NCI-H1436 (cell line): Measurements from ENCODE around the gene IRF2.

Experiments used
- DNase-seq: peaks from one replicate; lab custom pipeline; 2025; lab: John Stamatoyannopoulos, UW

The IRF2 gene

DNA sequence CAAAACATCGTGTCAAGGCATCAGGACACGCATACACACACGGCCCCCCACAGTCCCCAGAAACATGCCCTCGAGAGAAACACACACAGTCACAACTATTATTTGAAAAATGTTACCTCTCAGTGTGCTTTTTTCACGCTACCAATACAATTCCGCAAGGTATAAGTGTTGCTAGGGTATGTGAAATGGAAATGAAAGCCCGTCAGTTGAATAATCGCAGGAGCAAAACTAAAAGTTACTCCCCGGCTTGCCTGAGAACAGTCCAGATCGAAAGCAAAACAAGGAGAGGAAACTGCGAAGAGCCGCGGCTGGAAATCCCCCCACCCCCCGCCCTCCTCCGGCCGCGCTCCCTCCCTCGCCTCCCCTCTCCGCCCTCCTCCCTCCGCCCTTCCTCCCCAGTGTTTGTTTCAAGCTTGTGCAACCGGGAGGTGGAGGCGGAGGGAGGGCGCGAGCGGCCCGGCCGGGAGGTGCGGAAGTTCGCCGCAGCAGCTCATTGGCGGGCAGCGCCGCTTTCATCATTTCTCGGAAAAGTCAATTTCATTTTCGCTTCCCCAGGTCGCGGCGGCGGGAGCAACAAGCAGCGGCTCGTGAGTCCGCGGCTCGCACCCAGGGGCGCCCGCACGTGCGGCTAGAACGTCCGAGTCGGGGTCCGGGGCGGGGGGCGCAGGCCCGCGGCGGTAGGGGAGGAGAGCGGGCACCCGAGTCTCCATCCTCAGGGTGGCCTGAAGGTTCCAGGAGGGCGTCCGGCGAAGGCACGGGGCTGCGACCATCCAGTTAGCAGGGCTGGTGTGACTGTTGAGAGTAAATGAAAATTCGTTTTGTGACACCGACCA, at the start of gene IRF2:
Gene IRF2, minus strand, starts transcription at position 288 of the 833 bp plus-strand sequence. CDS start 45,486 bp downstream, outside the sequence.
- peak; percentile 89 for DNase-seq

GRCh38 chr4:184515606-184516005, 41.3 kb upstream of the IRF2 start:
- no peak for DNase-seq

- no peak for DNase-seq
Measured at GRCh38 chr4:184514121-184514988, 40.0 kb upstream of the IRF2 start.

GRCh38 chr4:184513802-184514120, 39.4 kb upstream of the IRF2 start:
- no peak for DNase-seq

- DNase-seq = no peak
Measured at GRCh38 chr4:184511156-184511555, 36.8 kb upstream of the IRF2 start.

GRCh38 chr4:184510401-184510800, 36.1 kb upstream of the IRF2 start:
- DNase-seq = no peak

DNA sequence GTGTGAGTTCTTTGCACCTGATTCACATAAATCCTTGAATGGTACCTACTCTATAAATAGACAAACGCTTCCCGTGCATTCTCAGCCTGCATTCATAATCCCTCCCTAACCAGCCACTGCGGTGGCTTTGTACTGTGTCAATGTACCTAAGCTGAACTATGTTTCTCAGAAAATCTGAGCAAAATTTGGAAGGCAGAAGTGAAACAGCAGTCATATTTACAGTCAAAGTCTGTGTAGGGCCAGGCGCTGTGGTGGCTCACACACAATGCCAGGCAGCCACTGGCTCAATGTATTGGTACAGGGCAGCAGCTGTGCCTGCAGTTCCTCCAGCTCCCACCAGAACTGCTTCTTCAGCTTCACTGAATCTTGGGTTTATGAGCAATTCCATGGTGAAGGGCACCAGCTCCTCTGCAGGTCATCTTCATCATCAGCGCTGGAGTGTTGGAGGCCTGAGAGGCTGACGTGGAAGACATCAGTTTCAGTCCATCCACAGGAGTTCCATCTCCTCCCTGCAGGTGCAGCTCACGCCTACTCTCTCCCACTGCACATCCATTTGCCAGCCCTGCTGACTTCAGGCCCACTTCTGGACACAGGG, 32.3 kb upstream of the IRF2 start:
- no peak for DNase-seq

GRCh38 chr4:184504385-184504784, 30.0 kb upstream of the IRF2 start:
- no peak for DNase-seq

DNA sequence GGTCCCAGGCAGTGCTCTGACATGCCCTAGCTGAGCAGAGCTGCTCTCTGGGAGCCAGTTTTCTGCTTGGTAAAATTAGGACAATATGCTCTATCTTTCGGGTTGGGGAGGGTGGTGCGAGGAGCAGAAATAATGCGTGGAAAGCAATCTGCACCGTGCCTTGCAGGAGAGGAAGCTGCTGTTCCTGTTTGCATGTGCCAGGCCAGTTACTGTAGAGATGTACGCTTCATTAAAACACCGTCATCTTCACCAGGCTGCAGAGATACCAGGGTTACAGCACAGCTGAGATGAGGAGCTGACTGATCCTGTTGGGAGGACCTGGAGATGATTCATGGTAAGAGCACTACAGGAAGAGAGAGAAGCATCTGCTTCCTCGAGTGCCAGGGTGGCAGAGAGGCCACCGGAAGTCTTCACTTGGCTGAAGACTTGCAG, 29.5 kb upstream of the IRF2 start:
- no peak for DNase-seq

DNA sequence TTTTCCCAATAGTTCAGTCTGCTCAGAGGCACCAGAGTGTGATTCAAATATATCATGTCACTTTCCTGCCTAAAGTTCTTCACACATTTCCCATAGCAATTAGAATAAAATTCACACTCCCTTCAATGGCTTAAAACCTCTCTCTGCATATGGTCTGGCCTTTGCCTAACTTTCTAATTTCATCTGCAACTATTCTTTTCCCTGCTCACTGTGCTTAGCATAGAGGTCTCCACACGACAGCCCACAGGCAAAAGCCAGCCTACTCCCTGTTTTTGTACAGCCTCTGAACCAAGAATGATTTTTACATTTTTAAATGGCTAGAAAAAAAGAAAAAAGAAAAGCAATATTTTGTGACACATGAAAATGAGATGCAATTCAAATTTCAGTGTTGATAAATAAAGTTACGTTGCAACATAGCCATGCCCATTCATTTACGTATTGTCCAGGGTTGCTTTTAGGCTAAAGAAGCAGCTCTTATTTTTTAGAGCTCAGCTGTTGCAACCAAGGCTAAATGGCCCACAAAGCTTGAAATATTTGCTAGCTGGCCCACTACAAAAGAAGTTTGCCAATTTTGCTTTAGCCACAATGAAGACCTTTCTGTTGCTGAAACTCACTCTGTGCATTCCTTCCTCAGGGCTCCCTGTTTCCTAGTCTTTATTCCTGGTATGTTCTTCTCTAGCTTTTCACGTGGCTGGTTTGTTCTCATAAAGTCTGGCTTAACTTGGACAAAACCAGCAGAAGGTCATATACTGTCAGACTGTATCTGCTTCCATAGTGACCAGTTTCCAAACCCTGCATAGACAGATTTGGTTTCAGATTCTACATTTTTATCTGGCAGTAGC, 26.6 kb upstream of the IRF2 start:
- DNase-seq = no peak

DNA sequence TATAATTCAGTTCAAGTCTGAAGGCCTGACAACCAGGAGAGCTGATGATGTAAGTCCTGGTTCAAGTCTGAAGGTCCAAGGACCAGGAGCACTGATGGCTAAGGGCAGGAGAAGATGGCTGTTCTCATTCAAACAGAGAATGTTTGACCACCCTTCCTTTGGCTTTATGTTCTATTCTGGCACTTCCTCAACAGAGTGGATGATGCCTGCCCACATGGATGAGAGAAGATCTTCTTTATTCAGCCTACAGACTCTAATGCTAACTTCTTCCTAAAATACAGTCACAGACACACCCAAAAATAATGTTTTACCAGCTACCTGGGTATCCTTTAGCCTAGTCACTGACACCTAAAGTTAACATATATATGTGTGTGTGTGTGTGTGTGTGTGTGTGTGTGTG, 25.6 kb upstream of the IRF2 start:
- DNase-seq = no peak

DNA sequence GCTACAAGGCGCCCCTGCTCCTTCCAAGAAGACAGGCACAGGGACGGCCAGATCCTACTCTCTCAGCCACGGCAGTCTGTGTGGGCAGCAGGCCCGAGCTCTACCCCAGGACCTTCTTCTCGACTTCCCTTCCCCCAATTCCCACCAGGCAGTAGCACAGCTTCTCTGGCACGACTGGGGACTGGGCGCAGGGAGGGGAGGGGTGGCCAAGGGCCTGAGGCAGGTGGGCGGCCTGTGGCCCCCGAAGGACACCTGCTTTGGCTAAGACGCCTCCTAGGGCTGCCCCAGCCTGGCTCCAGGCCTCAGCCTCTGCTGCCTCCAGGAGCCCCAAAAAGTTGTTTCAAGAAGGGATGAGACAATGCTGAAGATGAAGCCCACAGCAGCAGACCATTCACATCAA, 24.2 kb upstream of the IRF2 start:
- DNase-seq = no peak

- no peak for DNase-seq
Measured at GRCh38 chr4:184489771-184490170, 15.4 kb upstream of the IRF2 start.

DNA sequence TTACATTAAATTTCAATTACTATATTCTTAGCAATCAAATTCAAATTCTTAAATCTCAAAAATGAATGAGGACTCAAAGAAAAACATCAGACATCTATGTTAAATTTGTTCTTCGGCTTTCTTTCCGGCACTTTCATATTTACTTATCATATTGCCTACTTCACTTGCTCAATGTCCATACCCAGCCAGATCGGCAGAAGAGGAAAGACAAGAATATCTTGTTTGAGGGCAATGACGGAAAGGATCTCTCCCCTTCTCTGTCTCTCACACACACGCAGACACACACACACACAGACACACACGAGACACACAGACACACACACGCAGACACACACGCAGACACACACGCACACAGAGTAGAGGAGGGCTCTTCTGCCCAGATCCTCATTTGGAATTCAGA, 13.2 kb upstream of the IRF2 start:
- no peak for DNase-seq

DNA sequence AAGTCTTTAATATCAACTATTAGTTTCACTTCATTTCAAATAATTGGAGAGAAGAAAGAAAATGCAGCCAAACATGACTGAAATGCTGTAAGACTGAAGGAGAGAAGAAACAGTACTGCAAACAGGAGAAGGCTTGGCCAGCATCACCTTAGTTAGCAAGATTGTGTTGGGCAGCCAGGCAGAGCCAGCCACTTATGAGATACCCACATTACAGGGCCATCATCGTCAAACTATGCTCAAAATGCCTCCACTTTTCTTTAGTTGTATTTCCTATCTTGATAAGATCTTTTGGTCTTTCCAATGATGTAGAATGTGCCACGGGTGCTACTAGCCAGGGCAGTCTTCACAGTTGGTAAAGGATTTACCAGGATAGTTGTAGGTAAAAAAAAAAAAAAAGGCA, 10.9 kb upstream of the IRF2 start:
- no peak for DNase-seq

DNA sequence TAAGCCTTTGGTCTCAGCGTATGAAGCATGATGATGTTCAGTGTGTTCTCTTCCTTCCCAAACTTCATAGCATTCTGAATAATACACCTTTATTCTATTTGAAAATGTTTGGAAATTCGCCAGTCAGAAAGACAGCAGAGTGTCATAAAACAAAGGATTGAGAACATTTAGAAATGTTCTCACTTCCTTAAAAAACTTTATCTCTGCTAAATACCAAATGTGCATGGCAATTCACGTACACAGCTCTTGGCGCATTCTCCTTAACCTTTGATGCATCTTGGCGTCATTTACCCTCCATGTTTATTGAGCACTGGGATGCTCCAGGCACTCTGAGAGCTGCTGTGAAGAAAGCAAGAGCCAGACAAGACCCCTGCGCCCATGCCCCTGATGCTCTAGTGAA, 7.2 kb upstream of the IRF2 start:
- no peak for DNase-seq

GRCh38 chr4:184479516-184479950, 5.2 kb upstream of the IRF2 start:
- DNase-seq = no peak

DNA sequence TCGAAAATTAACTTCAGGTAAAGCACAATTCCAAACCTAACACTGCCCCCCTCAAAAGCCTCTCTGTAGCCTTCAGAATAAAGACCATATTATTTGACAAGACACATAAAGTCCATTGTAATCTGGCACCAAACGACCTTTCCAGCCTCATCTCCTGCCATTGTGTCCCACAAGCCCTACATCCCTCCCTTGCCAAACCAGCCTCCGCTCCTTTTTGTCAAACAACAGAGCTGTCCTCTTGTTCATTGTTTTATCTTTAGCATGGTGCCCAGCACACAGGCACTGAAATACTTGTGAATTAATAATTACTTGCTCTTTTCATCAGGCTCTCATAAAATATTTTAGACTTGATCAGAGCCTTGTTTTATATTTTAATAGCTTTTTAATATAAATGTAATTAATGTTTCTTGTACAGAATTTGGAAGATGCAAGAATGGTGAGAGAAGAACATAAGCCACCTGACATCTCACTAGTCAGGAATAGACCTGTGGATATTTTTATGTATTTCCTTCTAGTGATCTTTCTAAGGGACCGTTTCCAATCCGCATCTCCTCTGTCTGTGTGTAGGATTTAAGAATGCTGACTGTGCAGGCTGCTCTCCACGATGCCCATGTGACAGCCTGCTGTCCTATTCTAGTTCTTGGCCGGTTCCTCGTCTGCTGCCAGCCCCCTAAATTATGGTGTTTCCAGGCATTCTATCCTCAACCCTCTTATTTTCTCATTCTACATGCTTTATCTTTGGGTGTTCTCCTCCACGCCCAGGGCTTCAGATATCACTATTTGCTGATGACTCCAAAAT, 3.0 kb upstream of the IRF2 start:
- DNase-seq = no peak

DNA sequence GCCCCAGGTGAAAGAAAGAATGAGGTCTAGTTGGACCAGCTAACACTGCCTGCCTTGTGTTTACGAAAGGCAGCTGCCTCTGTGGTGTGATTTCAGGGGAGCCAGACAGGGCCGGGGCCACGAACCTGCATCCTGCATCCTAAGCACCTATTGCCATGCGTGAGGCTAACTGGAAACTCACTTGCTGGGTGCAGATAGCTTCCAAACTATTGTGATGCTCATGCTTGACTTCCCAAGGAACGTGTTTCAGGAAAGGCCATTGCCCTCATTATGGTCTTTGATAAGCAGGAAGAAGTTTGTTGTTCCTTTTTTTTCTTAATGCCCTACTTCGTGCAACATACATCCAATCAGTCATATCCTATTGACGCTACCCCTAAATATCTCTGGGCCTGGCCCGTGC, 2.3 kb upstream of the IRF2 start:
- no peak for DNase-seq

DNA sequence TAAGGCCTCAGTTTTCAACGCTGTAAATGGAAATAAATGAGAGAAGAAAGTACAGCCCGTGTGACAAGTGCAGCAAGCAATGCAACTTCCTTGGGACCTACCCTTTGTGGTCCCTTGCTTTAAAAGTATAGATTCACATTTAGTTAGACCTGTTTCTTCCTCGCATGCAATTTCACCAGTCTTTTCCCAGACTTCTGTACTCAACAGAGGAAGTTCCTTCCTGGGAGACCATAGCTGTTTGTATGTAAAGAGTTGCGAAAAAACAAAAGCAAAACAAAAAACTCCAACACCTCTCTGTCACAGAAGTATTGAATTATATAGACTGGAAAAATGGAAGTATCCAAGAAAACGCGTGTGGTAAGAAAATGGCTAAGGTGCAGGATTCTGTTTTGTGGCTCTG, 1.1 kb upstream of the IRF2 start:
- no peak for DNase-seq

DNA sequence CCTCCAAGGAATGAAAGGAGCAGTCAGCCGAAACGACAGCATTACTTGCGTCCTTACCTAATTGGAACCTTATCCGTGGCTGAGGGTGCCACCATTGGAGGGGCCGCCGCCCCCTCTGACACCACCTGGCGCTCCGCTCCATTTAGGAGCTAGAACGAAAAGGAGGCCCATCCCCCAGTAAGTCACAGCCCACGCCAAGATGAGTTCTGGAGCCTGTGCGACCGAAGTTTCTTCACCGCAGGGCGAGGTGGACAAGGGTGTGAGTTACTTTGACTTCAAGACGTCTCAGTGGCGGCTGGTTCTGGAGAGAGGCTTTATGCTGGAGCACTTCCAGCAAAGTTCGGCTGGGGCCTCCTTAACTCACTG, 729 bp upstream of the IRF2 start:
- DNase-seq = no peak
